Pulmonary artery endothelial cell (primary cell): ENCODE data around the gene MRTFB. TPM values are rescaled to one million over a fixed set of nuclear protein-coding genes. Genes with fewer than 3 reads are reported as not detected.
"Not testable (repeated sequence)": the region's sequence is repeated elsewhere in the genome, so short reads cannot be mapped to it uniquely, and the experiment has no call there.

ENCODE experiments used
- DNase-seq: peaks from one replicate; pipeline ENCODE4 v3.0.0-alpha.2; 2011; ENCODE audit warnings: low read depth, low spot score
- total RNA-seq: library from RNA; depleted of rRNA; stranded (reverse); fragments of >200 nt; gene quantifications from 2 replicates; pipeline ENCODE4 v1.2.3, GENCODE V29; 2014

Gene MRTFB
- total RNA-seq: 11.1 and 14.9 TPM in 2 replicates

GRCh38 chr16:14070877-14071575, at the start of gene MRTFB:
TSS of gene MRTFB (plus strand) at chr16:14071319. CDS start at chr16:14140607, 69,288 bp downstream.
- DNase-seq: no peak

GRCh38 chr16:14023526-14023925, 47.6 kb upstream of the MRTFB start:
- not testable (repeated sequence) for DNase-seq

GRCh38 chr16:14024283-14024682, 46.8 kb upstream of the MRTFB start:
- no peak for DNase-seq

GRCh38 chr16:14026572-14027285, 44.4 kb upstream of the MRTFB start:
- DNase-seq: no peak

GRCh38 chr16:14028202-14028601, 42.9 kb upstream of the MRTFB start:
- DNase-seq: no peak

- DNase-seq: no peak
Observed at GRCh38 chr16:14029658-14030057, 41.5 kb upstream of the MRTFB start.

GRCh38 chr16:14035092-14035491, 36.0 kb upstream of the MRTFB start:
- DNase-seq: no peak

- DNase-seq: no peak
Observed at GRCh38 chr16:14036889-14037288, 34.2 kb upstream of the MRTFB start.

GRCh38 chr16:14037960-14038359, 33.2 kb upstream of the MRTFB start:
- DNase-seq: no peak

GRCh38 chr16:14041164-14041563, 30.0 kb upstream of the MRTFB start:
- DNase-seq: no peak

GRCh38 chr16:14042706-14043105, 28.4 kb upstream of the MRTFB start:
- DNase-seq: peak; percentile 95

GRCh38 chr16:14043278-14043677, 27.8 kb upstream of the MRTFB start:
- no peak for DNase-seq

- DNase-seq: no peak
Observed at GRCh38 chr16:14043793-14044192, 27.3 kb upstream of the MRTFB start.

GRCh38 chr16:14047121-14047859, 23.8 kb upstream of the MRTFB start:
- not testable (repeated sequence) for DNase-seq

GRCh38 chr16:14050291-14051027, 20.7 kb upstream of the MRTFB start:
- peak; percentile 54 for DNase-seq

GRCh38 chr16:14051103-14051729, 19.9 kb upstream of the MRTFB start:
- DNase-seq: no peak

GRCh38 chr16:14056970-14057369, 14.1 kb upstream of the MRTFB start:
- DNase-seq: peak; percentile 88

GRCh38 chr16:14057878-14058382, 13.2 kb upstream of the MRTFB start:
- peak; percentile 95 for DNase-seq

- DNase-seq: no peak
Observed at GRCh38 chr16:14061732-14062259, 9.3 kb upstream of the MRTFB start.

- DNase-seq: no peak
Observed at GRCh38 chr16:14062261-14062660, 8.9 kb upstream of the MRTFB start.
